Osteoblast (primary cell): Measurements from ENCODE around the gene PPP3CB. TPM values are rescaled to one million over a fixed set of nuclear protein-coding genes. Genes with fewer than 3 reads are reported as not detected.

Source experiments
- DNase-seq: peaks from one replicate; pipeline ENCODE4 v3.0.0; 2011; ENCODE audit warnings: low spot score, mixed read lengths; ENCODE audit not compliant: insufficient read length; ENCODE audit errors: missing footprints
- H2AFZ ChIP-seq: 2 replicates; pipeline ENCODE4 v1.6.0; 2011; ENCODE audit warnings: mild to moderate bottlenecking, low read length
- H3K27ac ChIP-seq: 2 replicates; pipeline ENCODE4 v1.5.1; 2011; ENCODE audit warnings: mild to moderate bottlenecking, low read depth, low read length, moderate library complexity
- H3K27me3 ChIP-seq: 2 replicates; pipeline ENCODE4 v1.6.0; 2012; ENCODE audit warnings: mild to moderate bottlenecking, control low read depth, inconsistent platforms, low read length, moderate library complexity; ENCODE audit not compliant: insufficient read depth
- H3K36me3 ChIP-seq: 2 replicates; pipeline ENCODE4 v1.5.1; 2011; ENCODE audit warnings: mild to moderate bottlenecking, low read length, control low read depth, moderate library complexity; ENCODE audit not compliant: insufficient read depth
- H3K4me1 ChIP-seq: 2 replicates; pipeline ENCODE4 v1.5.1; 2011; ENCODE audit warnings: mild to moderate bottlenecking, low read length, control low read depth, moderate library complexity; ENCODE audit not compliant: insufficient read depth
- H3K4me2 ChIP-seq: 2 replicates; pipeline ENCODE4 v1.6.0; 2011; ENCODE audit warnings: mild to moderate bottlenecking, low read length; ENCODE audit not compliant: insufficient read depth
- H3K4me3 ChIP-seq: fragments of 200-600 bp; sonication (generic); 3 replicates; pipeline ENCODE4 v1.5.1; 2012; ENCODE audit warnings: mild to moderate bottlenecking, low read length, inconsistent platforms; ENCODE audit not compliant: insufficient read depth
- H3K79me2 ChIP-seq: 2 replicates; pipeline ENCODE4 v1.6.0; 2012; ENCODE audit warnings: mild to moderate bottlenecking, low read length, control low read depth, inconsistent platforms; ENCODE audit not compliant: insufficient read depth
- H3K9me3 ChIP-seq: 2 replicates; pipeline ENCODE4 v1.5.1; 2011; ENCODE audit warnings: low read depth, low read length, control low read depth
- H4K20me1 ChIP-seq: 2 replicates; pipeline ENCODE4 v1.6.0; 2012; ENCODE audit warnings: mild to moderate bottlenecking, low read length, control low read depth; ENCODE audit not compliant: insufficient read depth
- total RNA-seq: library from RNA; depleted of rRNA; stranded (reverse); fragments of >200 nt; gene quantifications from 2 replicates; pipeline ENCODE4 v1.2.3, GENCODE V29; 2012
- TF ChIP-seq, protein P1 (sequence below): IDR thresholded peaks from 2 replicates; pipeline ENCODE4 v1.5.1; 2011; ENCODE audit warnings: mild to moderate bottlenecking, low read depth, low read length, moderate library complexity; ENCODE audit errors: extremely low read depth

The PPP3CB gene
- total RNA-seq, 1 donor = 34.7 TPM

DNA sequence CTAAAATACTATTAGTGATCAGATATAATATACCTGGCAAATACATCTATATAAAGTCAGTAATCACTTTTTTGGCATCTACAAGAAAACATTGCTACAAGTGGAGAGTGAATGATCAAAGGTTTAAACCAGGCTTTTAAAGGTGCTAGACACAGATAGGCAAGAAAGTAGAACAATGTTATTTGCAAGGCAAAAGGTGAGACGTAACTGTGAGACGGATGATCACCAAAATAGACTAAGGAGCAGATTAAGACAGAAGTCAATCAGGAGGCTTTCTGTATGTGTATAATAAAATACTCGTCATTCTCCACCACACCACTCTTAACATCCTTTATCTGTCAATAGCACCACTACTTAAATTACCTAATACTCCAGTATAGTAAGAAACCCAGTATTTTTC, 90.3 kb downstream of the PPP3CB start:
- peaks cover 72% of the 10 kb centered on the region for H4K20me1 ChIP-seq

DNA sequence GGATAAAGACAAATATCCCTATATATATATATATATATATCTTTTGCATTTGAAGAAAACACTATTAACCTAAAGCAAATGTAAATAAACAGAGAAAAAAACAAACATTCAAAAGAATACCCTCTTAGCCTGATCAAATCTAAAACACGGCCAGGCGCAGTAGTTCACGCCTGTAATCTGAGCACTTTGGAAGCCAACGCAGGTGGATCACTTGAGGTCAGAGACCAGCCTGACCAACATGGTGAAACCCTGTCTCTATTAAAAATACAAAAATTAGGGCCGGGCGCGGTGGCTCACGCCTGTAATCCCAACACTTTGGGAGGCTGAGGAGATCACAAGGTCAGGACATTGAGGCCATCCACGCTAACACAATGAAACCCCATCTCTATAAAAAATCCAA, 91.1 kb downstream of the PPP3CB start:
- peaks cover 11% of the 10 kb centered on the region for H3K4me1 ChIP-seq
- no peaks in the 10 kb centered on the region for H3K9me3 ChIP-seq
- H4K20me1 ChIP-seq = peaks cover 76% of the 10 kb centered on the region

More for the DNA sequence above, 90.3 kb downstream of the PPP3CB start:
- TF ChIP-seq, protein P1, sequence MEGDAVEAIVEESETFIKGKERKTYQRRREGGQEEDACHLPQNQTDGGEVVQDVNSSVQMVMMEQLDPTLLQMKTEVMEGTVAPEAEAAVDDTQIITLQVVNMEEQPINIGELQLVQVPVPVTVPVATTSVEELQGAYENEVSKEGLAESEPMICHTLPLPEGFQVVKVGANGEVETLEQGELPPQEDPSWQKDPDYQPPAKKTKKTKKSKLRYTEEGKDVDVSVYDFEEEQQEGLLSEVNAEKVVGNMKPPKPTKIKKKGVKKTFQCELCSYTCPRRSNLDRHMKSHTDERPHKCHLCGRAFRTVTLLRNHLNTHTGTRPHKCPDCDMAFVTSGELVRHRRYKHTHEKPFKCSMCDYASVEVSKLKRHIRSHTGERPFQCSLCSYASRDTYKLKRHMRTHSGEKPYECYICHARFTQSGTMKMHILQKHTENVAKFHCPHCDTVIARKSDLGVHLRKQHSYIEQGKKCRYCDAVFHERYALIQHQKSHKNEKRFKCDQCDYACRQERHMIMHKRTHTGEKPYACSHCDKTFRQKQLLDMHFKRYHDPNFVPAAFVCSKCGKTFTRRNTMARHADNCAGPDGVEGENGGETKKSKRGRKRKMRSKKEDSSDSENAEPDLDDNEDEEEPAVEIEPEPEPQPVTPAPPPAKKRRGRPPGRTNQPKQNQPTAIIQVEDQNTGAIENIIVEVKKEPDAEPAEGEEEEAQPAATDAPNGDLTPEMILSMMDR = no peak
- Histone ChIP-seq H3K4me3 (no peak overlapping the region), H3K9me3 (no peaks in the 10 kb centered on the region), H2AFZ (no peak overlapping the region), H3K4me1 (peaks cover 11% of the 10 kb centered on the region), H3K79me2 (peaks cover 100% of the 10 kb centered on the region), H3K27me3 (no peaks in the 10 kb centered on the region), H3K27ac (no peak overlapping the region), H3K36me3 (no peaks in the 10 kb centered on the region), H3K4me2 (no peak overlapping the region)
- no peak for DNase-seq

DNA sequence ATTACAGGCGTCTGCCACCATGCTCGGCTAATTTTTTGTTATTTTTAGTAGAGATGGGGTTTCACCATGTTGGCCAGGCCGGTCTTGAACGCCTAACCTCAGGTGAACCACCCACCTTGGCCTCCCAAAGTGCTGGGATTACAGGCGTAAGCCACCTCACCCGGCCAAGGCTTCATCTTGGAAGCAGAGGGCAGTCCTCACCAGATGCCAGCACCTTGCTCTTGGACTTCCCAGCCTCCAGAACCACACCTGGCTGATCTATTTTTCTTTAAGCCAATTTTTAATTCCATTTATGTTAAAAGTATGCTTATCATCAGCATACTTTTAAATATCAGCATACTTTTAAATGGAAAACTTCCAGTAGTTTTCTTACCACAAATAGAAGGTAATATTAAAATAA, 94.2 kb downstream of the PPP3CB start:
- Histone ChIP-seq H3K79me2 (peaks cover 95% of the 10 kb centered on the region), H3K27ac (no peak overlapping the region), H3K9me3 (no peaks in the 10 kb centered on the region), H3K4me3 (no peak overlapping the region), H3K4me1 (peaks cover under 1% of the 10 kb centered on the region), H2AFZ (no peak overlapping the region), H4K20me1 (peaks cover 67% of the 10 kb centered on the region), H3K27me3 (no peaks in the 10 kb centered on the region), H3K4me2 (no peak overlapping the region), H3K36me3 (peaks cover 23% of the 10 kb centered on the region)
- TF ChIP-seq, protein P1 = no peak
- DNase-seq = no peak

More for the DNA sequence above, 91.1 kb downstream of the PPP3CB start:
- peaks cover 100% of the 10 kb centered on the region for H3K79me2 ChIP-seq
- no peak overlapping the region for H2AFZ ChIP-seq
- no peak overlapping the region for H3K4me2 ChIP-seq
- H3K27ac ChIP-seq = no peak overlapping the region
- no peak overlapping the region for H3K4me3 ChIP-seq
- no peaks in the 10 kb centered on the region for H3K27me3 ChIP-seq
- no peak for DNase-seq
- no peaks in the 10 kb centered on the region for H3K36me3 ChIP-seq
- TF ChIP-seq, protein P1 = no peak

DNA sequence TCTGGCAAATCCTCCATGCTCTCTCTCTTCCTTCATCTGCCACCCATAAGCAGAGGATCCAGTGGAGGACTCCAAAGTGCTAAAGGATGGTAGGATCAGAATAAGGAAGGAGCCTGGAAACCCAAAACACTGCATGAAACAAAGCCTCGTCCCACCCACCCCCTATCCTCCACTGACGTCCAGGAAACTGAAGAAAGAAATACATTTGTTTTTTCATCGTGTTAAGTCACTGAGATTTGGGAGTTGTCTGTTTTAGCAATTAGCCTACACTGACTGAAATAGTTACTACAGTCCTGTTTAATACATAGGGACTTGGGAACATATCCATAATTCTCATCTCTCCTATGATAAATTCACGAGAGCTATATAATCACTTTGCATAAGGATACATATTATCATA, 96.8 kb downstream of the PPP3CB start:
- peaks cover 87% of the 10 kb centered on the region for H3K79me2 ChIP-seq

More for the DNA sequence above, 96.8 kb downstream of the PPP3CB start:
- Histone ChIP-seq H2AFZ (no peak overlapping the region), H4K20me1 (peaks cover 54% of the 10 kb centered on the region), H3K27ac (no peak overlapping the region), H3K36me3 (peaks cover 44% of the 10 kb centered on the region), H3K4me2 (no peak overlapping the region), H3K4me1 (no peaks in the 10 kb centered on the region), H3K27me3 (no peaks in the 10 kb centered on the region), H3K9me3 (no peaks in the 10 kb centered on the region), H3K4me3 (no peak overlapping the region)
- no peak for DNase-seq
- TF ChIP-seq, protein P1 = no peak
